NCI-H2081 treated with DMSO at 0.1 percent for 48 hours (cell line): ENCODE data around the gene CCDC178.

ENCODE experiments used
- DNase-seq: peaks from one replicate; lab custom pipeline; 2025; lab: John Stamatoyannopoulos, UW

The CCDC178 gene

DNA sequence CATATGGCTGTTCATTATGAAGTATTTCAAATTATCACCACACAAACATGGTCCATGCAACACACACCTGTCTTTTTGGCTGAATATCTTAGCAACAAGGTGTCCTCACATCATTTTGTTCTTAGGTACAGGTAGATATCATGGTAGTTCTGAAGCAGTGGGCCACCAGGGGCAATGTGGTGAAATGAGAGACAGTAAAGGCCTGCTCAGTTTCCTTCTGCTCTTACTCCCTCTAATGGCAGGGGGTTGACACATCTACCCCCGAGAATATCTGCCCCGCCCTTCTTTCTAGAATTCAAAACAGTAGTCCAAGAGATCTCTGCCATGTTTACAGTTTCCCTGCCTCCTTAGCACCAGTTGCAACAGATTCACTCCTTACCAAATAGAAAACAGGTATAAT is 520.7 kb downstream of the CCDC178 start:
- peak; percentile 64 for DNase-seq

- DNase-seq: no peak
Observed at GRCh38 chr18:32918692-32919250, 521.8 kb downstream of the CCDC178 start.

DNA sequence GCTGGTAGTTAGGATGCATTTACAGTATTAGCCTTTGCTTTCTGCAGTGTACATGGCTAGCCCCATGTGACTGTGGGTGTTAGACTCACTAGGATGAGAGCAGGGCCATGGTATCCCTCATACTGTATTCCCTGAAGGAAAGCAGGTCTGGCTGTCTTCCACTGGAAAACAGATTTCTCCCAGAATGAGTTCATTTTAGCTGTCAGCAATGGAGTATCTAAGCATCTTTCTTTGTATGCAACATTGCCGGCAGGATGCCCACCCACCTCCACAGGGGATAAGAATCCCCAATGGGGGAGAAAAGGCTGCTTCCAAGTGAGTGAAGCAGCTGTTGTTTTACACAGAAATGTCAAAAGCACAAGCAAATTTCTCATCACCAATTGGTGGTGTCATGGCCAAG is 525.0 kb downstream of the CCDC178 start:
- DNase-seq: no peak

DNA sequence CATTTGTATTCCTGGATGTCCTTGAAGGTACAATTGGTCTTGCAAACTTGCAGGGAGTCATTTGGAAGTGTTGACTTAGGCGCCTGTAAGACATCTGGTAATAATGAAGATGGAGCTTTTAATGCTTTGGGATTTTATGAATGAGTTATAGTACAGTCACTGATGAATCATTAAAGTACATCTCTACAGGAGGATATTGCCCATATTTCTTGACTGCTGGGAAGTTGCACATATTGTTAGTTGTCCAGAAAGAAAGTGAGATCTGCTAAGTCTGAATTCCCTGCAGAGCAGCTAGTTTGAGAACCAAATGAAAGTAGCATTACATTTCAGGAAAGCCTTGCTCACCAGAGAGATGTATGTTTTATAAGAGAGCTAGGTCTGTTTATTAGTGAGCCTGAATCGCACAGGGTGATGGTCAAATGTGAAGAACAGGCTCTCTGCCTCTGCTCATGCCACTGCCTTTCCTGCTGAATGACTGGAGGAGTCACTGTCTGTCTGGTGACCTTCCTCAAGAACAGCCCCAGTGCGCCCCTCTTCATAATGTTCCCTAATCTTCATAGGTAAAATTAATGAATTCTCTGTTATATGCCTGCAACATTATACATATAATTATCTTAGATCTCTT is 528.7 kb downstream of the CCDC178 start:
- no peak for DNase-seq

DNA sequence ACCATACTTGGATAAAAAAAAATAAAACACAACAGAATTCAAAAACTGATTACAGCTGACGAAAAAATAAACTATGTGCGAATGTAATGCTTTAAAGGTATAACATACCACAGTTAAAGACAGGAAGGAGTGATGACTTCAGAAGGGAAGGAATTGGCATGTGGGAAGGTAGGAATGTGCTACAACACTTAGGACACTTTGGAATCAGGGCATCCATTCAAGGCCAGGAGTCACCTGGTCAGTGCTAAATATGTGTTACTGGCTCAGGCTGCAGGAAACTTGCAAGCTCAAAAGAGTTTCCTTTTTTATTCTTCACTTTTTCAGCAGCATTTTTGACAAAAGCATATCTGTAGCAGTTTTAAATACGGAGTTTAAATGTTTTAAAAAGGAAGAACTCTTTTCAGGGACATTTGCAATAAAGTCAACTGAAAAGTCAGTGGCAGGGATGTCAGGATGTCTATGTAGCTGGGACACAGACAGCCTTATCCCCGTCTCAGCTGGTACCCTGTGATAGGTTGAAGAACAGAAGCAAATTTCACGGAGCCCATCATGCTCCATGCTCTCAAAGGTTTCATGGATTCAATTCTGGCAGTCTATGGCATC is 529.7 kb downstream of the CCDC178 start:
- DNase-seq: no peak

- DNase-seq: no peak
Observed at GRCh38 chr18:32909798-32910561, 530.5 kb downstream of the CCDC178 start.

GRCh38 chr18:32908424-32908805 is 532.1 kb downstream of the CCDC178 start:
- no peak for DNase-seq

- DNase-seq: no peak
Observed at GRCh38 chr18:32907648-32908423, 532.7 kb downstream of the CCDC178 start.

DNA sequence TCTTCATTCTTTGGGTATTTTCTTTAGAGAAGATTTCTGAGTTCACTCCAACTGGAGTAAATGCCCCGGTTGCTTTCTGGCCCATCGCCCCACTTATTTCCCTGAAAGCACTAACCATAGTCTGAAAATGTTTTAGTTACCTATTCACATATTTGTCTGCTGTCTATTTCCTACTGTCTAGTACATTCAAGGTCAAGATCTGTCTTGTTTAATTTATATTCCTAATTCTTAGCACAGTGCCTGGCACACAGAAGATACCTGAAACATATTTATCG is 533.3 kb downstream of the CCDC178 start:
- no peak for DNase-seq

DNA sequence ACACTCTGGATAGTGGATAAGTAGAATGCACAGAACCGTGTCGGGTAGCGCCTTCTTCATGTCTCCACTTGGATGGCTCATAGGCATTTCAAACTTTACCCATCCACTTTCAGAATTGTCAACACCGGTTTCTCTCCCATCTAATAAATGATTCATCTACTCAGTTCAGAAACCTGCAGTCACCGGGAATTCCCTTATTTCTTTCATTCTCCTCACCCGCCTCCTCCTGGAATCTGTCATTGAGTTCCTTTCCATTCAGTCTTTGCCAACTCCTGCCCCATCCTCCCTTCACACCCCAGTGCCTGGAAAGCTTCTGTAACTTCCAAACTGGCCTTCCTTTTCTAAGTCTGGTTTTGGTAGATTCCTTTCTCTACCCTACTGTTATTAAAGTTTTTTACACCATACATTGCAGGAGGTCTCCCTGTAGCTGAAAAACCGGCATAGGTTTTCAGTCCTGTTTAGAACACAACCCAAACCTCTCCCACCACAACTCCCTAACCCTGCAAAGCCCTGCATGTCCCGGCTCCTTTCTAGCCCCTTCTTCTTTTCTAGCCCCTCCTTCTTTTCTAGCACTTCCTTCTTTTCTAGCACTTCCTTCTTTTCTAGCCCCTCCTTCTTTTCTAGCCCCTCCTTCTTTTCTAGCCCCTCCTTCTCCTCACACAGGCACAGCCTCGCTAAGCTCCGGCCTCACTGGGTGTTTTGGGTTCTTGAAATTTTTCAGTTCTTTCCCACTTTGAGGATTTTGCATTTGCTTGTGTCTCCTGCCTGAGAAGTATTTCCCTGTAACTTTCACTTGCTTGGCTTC is 533.8 kb downstream of the CCDC178 start:
- no peak for DNase-seq

DNA sequence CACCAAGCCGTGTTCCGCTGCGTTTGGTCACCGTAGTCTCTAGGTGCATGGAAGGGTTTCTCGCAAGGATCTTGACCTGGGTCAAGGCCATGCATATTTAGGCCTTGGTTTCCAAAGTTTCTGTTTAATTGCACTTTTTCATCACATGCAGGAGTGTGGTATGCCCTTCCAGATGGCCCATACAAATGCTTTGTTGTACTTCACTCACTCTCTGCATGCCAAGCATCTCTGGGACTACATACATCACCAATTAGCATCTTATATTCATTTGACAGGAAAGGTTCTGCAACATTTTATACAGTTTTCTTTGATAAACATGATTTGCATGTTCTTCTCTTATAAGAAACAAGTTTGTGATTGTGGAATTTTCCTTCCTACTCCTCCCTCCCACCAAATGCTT is 534.9 kb downstream of the CCDC178 start:
- DNase-seq: no peak

DNA sequence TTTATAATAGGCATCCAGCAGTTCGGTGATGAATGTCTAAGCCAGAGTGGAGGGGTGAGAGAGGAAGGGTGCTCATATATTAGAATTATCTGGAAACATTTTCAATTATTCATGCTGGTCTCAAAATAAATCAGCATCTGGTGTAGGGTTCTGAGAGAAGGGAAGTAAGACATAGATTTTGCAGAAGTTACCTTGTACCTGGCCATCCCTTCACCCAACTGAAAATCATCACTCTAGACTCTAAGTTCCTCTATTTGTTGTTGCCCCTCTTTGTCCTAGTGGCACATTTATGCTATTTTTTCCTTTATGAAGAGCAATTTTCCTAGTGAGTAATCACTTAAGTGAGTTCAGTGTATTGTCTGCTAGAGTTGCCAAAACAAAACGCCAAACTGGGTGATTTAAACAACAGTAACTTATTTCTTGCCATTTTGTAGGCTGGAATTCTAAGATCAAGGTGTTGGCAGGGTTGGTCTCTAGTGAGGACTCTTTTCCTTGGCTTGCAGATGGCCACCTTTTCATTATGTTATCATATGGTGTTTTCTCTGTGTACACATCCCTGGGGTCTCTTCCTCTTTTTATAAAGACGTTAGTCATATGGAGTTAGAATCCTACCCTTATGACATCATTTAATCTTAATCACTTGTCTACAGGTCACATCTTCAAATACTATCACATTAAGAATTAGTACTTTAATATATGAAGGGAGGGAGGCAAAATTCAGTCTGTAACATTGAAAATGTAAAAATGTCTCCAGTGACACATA is 537.8 kb downstream of the CCDC178 start:
- no peak for DNase-seq

DNA sequence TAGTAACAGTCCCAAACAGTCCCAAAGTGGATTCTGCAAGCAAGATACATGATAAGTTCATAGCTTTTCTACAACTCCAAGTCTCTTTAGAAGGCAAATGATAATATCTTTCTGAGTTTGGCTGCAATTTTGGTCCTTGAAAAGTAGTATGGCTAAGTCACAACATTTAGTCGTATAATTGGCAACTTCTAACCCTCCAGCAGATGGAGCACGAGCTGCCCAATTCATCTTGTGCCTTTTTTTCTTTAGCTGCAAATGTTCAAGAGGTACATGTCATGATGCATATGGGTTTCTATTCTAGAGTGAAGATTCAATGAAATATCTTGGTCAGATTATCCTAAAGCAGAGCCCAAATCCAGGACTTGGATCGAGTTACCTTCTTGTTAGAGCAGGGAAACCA is 540.7 kb downstream of the CCDC178 start:
- DNase-seq: no peak

GRCh38 chr18:32896776-32897547 is 543.6 kb downstream of the CCDC178 start:
- no peak for DNase-seq

DNA sequence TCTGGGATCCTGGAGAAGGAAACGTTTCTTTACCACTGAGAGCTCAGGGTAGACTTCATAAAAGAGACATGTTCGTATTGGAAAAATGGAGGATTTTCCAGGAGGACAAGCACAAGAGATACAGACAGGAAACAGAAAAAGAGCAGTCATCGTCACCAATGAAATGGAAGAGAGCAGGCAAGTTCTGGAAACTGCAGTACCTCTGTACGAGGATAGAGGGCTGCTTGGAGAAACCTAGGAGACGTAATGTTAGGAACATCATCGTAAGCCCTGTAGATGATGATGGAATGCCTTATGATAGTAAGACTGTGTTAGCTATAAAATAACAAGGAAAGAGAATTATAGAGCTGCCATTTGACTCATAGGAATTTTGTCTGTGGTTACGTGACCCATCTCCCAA is 546.6 kb downstream of the CCDC178 start:
- no peak for DNase-seq

- no peak for DNase-seq
Observed at GRCh38 chr18:32891797-32892196, 548.7 kb downstream of the CCDC178 start.

GRCh38 chr18:32891130-32891529 is 549.4 kb downstream of the CCDC178 start:
- DNase-seq: no peak

DNA sequence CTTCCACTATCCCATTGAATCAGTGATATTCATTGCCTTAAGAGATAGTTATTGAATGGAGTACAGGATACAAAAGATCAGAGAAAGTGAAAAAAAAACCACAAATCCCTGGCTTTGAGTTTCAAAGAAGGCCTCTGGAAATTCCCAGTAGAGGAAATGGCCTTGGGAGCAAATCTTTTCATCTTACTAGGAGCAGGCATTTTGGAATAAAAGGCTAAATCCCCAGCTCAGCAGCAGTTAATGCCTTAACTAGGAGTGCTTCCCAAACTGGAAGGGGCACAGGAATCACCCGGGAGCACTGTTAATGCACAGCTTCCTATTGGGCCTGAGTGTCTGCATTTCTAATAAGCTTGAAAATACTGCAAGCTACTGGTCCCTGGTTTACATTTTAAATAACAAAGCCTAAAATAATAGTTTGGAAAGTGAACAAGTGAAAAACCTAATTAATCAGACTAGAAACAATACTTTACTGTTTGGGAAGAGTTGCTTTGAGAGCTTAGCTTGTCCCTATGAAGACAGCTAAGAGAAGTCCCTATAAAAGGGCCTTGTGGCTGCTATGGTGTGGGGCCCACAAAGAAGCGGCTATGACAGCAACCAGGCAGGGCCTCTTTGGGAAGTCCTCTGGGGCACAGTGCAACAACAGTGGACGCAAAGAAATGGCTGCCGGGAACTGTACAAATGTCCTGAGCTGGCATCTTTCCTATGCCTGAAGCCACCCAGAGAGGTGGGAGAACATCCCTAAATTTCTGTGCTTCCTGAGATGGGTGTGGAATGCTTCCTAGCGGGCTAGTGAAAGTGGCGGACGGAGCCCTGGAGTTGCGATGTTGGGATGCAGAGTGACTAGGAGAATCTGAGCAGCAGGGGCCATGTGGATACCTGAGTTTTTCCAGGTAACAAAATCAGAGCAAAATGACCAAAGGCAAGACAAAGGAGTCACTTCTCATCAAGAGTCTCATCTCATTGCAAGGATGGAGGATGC is 550.6 kb downstream of the CCDC178 start:
- DNase-seq: no peak

DNA sequence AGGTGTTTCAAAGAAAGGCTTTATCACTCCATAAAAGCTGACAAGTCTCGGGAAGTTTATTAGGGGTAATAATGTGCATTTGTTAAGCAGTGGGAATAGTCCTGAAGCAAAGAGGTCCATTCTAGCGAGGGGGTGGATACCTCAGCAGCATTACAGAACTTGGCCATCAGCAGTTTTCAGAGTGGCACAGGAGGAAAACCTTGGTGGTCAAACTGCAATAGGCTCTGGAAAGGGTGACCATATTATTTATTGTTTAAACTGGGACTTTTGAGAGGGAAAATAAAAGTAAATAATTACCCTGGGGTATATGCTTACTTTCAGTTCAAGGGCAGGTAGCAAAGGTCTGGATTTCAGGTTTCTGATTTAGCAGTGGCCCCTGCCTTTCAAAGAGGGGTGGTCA is 552.2 kb downstream of the CCDC178 start:
- DNase-seq: no peak
